ENCODE data around the gene CLEC1B. TPM values are rescaled to one million over a fixed set of nuclear protein-coding genes. Genes with fewer than 3 reads are reported as not detected.

Gene CLEC1B
- total and polyA plus RNA-seq, 2 donors (not counting 3 experiments of a cell fraction or from before 2014, with no cell fraction given) = not detected

DNA sequence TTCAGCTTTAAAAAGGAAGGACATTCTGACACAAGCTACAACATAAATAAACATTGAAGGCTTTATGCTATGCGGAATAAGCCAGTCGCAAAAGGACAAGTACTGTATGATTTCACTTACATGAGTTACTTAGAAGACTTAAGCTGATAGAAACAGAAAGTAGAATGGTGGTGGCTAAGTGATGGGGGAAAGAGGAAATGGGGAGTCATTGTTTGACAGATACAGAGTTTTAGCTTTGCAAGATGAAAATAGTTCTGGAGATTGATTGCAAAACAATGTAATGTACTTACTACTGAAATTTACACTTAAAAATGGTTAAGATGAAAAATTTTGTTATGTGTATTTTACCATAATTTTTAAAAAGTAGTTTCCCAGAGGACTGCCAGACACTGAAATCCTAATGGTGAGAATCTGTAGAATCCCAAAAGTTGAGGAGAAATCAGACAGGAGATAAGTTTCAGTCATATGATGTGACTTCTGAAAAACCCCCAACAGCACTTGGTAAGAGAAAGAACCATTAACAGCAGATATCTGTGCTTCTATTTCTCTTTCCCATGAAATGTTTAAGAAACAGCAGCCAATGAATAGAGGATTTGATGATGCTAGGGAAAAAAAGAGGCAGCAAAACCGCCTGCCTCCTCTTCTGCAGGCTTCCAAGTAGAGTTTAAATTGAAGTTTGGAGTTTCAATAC lies 50.2 kb downstream of the CLEC1B start:
- Histone ChIP-seq H3K4me1 (ENCODE audit: control insufficient read depth, extremely low read depth, insufficient read depth, low read length) (no peaks in the 10 kb centered on the region), H3K79me2 (ENCODE audit: control insufficient read depth, insufficient read depth, low read length) (no peaks in the 10 kb centered on the region), H3K9me3 (replicated peaks; ENCODE audit: control insufficient read depth, insufficient read depth, low read length) (no peaks in the 10 kb centered on the region), H2AFZ (ENCODE audit: low read depth, low read length) (no peak overlapping the region), H3K9ac (replicated peaks; ENCODE audit: extremely low read depth, insufficient read depth, low read length) (no peak overlapping the region), H4K20me1 (replicated peaks; ENCODE audit: control insufficient read depth, extremely low read depth, insufficient read depth, low read length) (no peaks in the 10 kb centered on the region), H3K36me3 (ENCODE audit: control insufficient read depth in 2 of 2, extremely low read depth in 1 of 2, insufficient read depth in 2 of 2, low read length in 2 of 2) (no peaks in the 10 kb centered on the region), H3K4me2 (ENCODE audit: insufficient read depth, low read length) (no peak overlapping the region), H3K27ac (ENCODE audit: insufficient read depth, low read depth, low read length) (no peak overlapping the region), H3K4me3 (replicated peaks in 1 of 3; ENCODE audit: insufficient read depth in 1 of 3, low read depth in 1 of 3, low read length in 3 of 3) (no peak overlapping the region), H3K9me1 (replicated peaks; ENCODE audit: control insufficient read depth, extremely low read depth, insufficient read depth, low read length) (no peaks in the 10 kb centered on the region), H3K27me3 (ENCODE audit: control insufficient read depth in 2 of 2, insufficient read depth in 2 of 2, low read length in 2 of 2) (peaks cover 7 to 15% of the 10 kb centered on the region in 2 experiments)
- DNase-seq (ENCODE audit: low read depth, low spot score) (no peak), FAIRE-seq (no peak)
- no TSS peak for BruUV-seq (replicated peaks)
- CTCF ChIA-PET = interaction anchor here (0.6 to 2.4 kb wide), 2 partner anchors 9 to 61 kb away, joined by 3 to 10 read pairs; no protein-coding TSS in a partner anchor
- POLR2A ChIA-PET = no interaction called here
- no peak for TF ChIP-seq POLR2A (IDR thresholded peaks at IDR 0.05; ENCODE audit: low read depth, low read length)
- no peak for TF ChIP-seq EZH2 (IDR thresholded peaks at IDR 0.05; ENCODE audit: borderline replicate concordance, low read depth, low read length, severe bottlenecking)
- intact Hi-C loops (cut with micrococcal nuclease) (no loop called here), dilution Hi-C loops (cut with MboI; ENCODE audit: extremely low pct_ligation_motif_present, low sequenced_read_pairs) (no loop called here)

DNA sequence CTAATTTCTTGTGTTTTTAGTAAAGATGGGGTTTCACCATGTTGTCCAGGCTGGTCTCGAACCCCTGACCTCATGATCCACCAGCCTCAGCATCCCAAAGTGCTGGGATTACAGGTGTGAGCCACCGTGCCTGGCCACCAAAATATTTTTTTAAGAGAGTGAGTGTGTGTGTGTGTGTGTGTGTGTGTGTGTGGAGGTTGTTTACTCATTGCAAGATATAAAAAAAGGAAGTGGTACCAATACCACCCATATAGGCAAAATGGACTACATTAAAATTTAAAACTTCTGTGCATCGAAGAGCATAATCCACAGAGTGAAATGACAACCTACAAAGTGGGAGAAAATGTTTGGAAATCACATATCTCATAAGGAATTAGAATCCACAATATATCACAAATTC lies 51.2 kb downstream of the CLEC1B start:
- TF ChIP-seq, protein P1, sequence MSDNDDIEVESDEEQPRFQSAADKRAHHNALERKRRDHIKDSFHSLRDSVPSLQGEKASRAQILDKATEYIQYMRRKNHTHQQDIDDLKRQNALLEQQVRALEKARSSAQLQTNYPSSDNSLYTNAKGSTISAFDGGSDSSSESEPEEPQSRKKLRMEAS (IDR thresholded peaks at IDR 0.05; ENCODE audit: insufficient read depth, insufficient read length) = no peak
- TF ChIP-seq JUN (IDR thresholded peaks at IDR 0.05; ENCODE audit: borderline replicate concordance, insufficient read depth, insufficient read length, low read depth) (no peak), POLR2AphosphoS5 (IDR thresholded peaks at IDR 0.05; ENCODE audit: insufficient read depth, low read depth, low read length) (no peak)
- BruUV-seq (replicated peaks) = no TSS peak
- Histone ChIP-seq H3K27ac (ENCODE audit: insufficient read depth, low read depth, low read length) (no peak overlapping the region), H3K36me3 (ENCODE audit: control insufficient read depth in 2 of 2, extremely low read depth in 1 of 2, insufficient read depth in 2 of 2, low read length in 2 of 2) (no peaks in the 10 kb centered on the region), H2AFZ (ENCODE audit: low read depth, low read length) (no peak overlapping the region), H3K4me2 (ENCODE audit: insufficient read depth, low read length) (no peak overlapping the region), H3K27me3 (ENCODE audit: control insufficient read depth in 2 of 2, insufficient read depth in 2 of 2, low read length in 2 of 2) (peaks cover 11 to 21% of the 10 kb centered on the region in 2 experiments), H3K9me3 (replicated peaks; ENCODE audit: control insufficient read depth, insufficient read depth, low read length) (no peaks in the 10 kb centered on the region), H3K9me1 (replicated peaks; ENCODE audit: control insufficient read depth, extremely low read depth, insufficient read depth, low read length) (no peaks in the 10 kb centered on the region), H3K4me3 (replicated peaks in 1 of 3; ENCODE audit: insufficient read depth in 1 of 3, low read depth in 1 of 3, low read length in 3 of 3) (no peak overlapping the region), H3K9ac (replicated peaks; ENCODE audit: extremely low read depth, insufficient read depth, low read length) (no peak overlapping the region), H3K4me1 (ENCODE audit: control insufficient read depth, extremely low read depth, insufficient read depth, low read length) (no peaks in the 10 kb centered on the region), H4K20me1 (replicated peaks; ENCODE audit: control insufficient read depth, extremely low read depth, insufficient read depth, low read length) (no peaks in the 10 kb centered on the region), H3K79me2 (ENCODE audit: control insufficient read depth, insufficient read depth, low read length) (no peaks in the 10 kb centered on the region)
- FAIRE-seq (no peak), DNase-seq (ENCODE audit: low read depth, low spot score) (no peak)
- CTCF ChIA-PET = no interaction called here
- dilution Hi-C loops (cut with MboI; ENCODE audit: extremely low pct_ligation_motif_present, low sequenced_read_pairs) (no loop called here), intact Hi-C loops (cut with micrococcal nuclease) (no loop called here)
- POLR2A ChIA-PET = no interaction called here
